Hepatocyte (in vitro differentiated cells): ENCODE data around the gene NLRP11. TPM values are rescaled to one million over a fixed set of nuclear protein-coding genes. Genes with fewer than 3 reads are reported as not detected.
"Not testable (repeated sequence)": the region's sequence is repeated elsewhere in the genome, so short reads cannot be mapped to it uniquely, and the experiment has no call there.

Experiments used
- DNase-seq: peaks from one replicate; pipeline ENCODE4 v3.0.0-alpha.2; 2016; ENCODE audit warnings: low spot score
- H2AFZ ChIP-seq: fragments of 200-600 bp; sonication (generic); 2 replicates; pipeline ENCODE4 v1.6.0; 2016; ENCODE audit warnings: antibody characterized with exemption, mild to moderate bottlenecking
- H3K27ac ChIP-seq: fragments of 200-600 bp; sonication (generic); 2 replicates; pipeline ENCODE4 v1.5.1; 2016; ENCODE audit warnings: mild to moderate bottlenecking
- H3K27me3 ChIP-seq: fragments of 200-600 bp; sonication (generic); 2 replicates; pipeline ENCODE4 v1.6.1; 2016
- H3K36me3 ChIP-seq: fragments of 200-600 bp; sonication (generic); replicated peaks from 2 replicates; pipeline ENCODE4 v1.5.1; 2016; ENCODE audit warnings: low read depth; ENCODE audit not compliant: insufficient read depth
- H3K4me1 ChIP-seq: fragments of 200-600 bp; sonication (generic); 2 replicates; pipeline ENCODE4 v1.5.1; 2016; ENCODE audit warnings: mild to moderate bottlenecking, moderate library complexity; ENCODE audit not compliant: insufficient read depth
- H3K4me2 ChIP-seq: fragments of 200-600 bp; sonication (generic); 2 replicates; pipeline ENCODE4 v1.6.0; 2016
- H3K4me3 ChIP-seq: fragments of 200-600 bp; sonication (generic); 2 replicates; pipeline ENCODE4 v1.5.1; 2016; ENCODE audit warnings: mild to moderate bottlenecking
- H3K79me2 ChIP-seq: fragments of 200-600 bp; sonication (generic); 2 replicates; pipeline ENCODE4 v1.6.0; 2017; ENCODE audit warnings: mild to moderate bottlenecking
- H3K9me2 ChIP-seq: fragments of 200-600 bp; sonication (generic); replicated peaks from 2 replicates; pipeline ENCODE4 v1.6.0; 2017; ENCODE audit warnings: mild to moderate bottlenecking; ENCODE audit not compliant: insufficient read depth
- H3K9me3 ChIP-seq: fragments of 200-600 bp; sonication (generic); 2 replicates; pipeline ENCODE4 v1.5.1; 2016; ENCODE audit warnings: low read depth, mild to moderate bottlenecking
- H4K20me1 ChIP-seq: fragments of 200-600 bp; sonication (generic); 2 replicates; pipeline ENCODE4 v1.6.0; 2016; ENCODE audit warnings: mild to moderate bottlenecking; ENCODE audit not compliant: insufficient read depth, poor library complexity, severe bottlenecking
- EZH2 ChIP-seq: fragments of 200-600 bp; sonication (generic); IDR thresholded peaks from 2 replicates; pipeline ENCODE4 v1.6.1; 2016; ENCODE audit warnings: antibody characterized with exemption, mild to moderate bottlenecking, borderline replicate concordance
- EZH2phosphoT487 ChIP-seq: fragments of 200-600 bp; sonication (generic); IDR thresholded peaks from one replicate; pipeline ENCODE4 v1.6.1; 2018; ENCODE audit warnings: antibody characterized with exemption, mild to moderate bottlenecking, low read depth, moderate library complexity; ENCODE audit not compliant: unreplicated experiment, severe bottlenecking
- WGBS: methylation state at CpG from one replicate; pipeline ENCODE4 v1.1.6; 2016; ENCODE audit warnings: low lambda C conversion rate; ENCODE audit errors: missing lambda C conversion rate; 5-methylcytosine and 5-hydroxymethylcytosine counted together
- polyA plus RNA-seq: library from polyadenylated mRNA; unstranded; fragments of >200 nt; fragmentation: Nextera tagmentation; extraction: Ambion mirVana; gene quantifications from 2 replicates; pipeline ENCODE4 v1.2.1, GENCODE V29; 2016
- total RNA-seq: library from RNA; depleted of rRNA; stranded (reverse); fragments of >200 nt; gene quantifications from 2 replicates; pipeline ENCODE4 v1.2.3, GENCODE V29; 2014
- TF ChIP-seq, protein P1 (sequence below): fragments of 200-600 bp; sonication (generic); IDR thresholded peaks from 2 replicates; pipeline ENCODE4 v1.5.1; 2016; ENCODE audit warnings: antibody characterized with exemption, mild to moderate bottlenecking; ENCODE audit not compliant: poor library complexity

NLRP11 gene
- total and polyA plus RNA-seq, 2 experiments from 2014 or later: not detected

DNA sequence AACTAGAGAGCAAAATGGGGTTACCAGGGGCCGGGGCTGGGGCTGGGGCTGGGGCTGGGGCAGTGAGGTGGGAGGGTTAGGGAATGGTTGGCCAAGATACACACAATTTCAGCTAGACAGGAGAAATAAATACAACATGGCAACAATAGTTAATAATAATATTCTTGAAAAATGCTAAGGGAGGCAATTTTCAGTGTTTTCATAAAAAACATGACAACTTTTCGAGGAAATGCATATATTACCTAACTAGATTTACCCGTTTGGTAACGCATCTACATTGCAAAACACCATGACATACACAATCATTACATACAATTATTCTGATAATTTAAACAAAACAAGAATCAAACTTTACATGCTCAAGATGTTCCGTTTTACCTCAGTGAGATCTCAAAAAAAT, 50.7 kb downstream of the NLRP11 start:
- Histone ChIP-seq H3K36me3 (no peaks in the 10 kb centered on the region), H3K4me3 (no peak overlapping the region), H3K4me1 (no peaks in the 10 kb centered on the region), H3K27me3 (no peaks in the 10 kb centered on the region), H3K9me2 (no peaks in the 10 kb centered on the region), H4K20me1 (no peaks in the 10 kb centered on the region), H3K4me2 (no peak overlapping the region), H3K9me3 (no peaks in the 10 kb centered on the region), H3K79me2 (no peaks in the 10 kb centered on the region), H3K27ac (no peak overlapping the region), H2AFZ (no peak overlapping the region)
- 63% methylated on average over 5 of the region's 5 CpGs for WGBS
- TF ChIP-seq, protein P1, sequence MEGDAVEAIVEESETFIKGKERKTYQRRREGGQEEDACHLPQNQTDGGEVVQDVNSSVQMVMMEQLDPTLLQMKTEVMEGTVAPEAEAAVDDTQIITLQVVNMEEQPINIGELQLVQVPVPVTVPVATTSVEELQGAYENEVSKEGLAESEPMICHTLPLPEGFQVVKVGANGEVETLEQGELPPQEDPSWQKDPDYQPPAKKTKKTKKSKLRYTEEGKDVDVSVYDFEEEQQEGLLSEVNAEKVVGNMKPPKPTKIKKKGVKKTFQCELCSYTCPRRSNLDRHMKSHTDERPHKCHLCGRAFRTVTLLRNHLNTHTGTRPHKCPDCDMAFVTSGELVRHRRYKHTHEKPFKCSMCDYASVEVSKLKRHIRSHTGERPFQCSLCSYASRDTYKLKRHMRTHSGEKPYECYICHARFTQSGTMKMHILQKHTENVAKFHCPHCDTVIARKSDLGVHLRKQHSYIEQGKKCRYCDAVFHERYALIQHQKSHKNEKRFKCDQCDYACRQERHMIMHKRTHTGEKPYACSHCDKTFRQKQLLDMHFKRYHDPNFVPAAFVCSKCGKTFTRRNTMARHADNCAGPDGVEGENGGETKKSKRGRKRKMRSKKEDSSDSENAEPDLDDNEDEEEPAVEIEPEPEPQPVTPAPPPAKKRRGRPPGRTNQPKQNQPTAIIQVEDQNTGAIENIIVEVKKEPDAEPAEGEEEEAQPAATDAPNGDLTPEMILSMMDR: no peak
- TF ChIP-seq EZH2 (no peak), EZH2phosphoT487 (no peak)
- no peak for DNase-seq

DNA sequence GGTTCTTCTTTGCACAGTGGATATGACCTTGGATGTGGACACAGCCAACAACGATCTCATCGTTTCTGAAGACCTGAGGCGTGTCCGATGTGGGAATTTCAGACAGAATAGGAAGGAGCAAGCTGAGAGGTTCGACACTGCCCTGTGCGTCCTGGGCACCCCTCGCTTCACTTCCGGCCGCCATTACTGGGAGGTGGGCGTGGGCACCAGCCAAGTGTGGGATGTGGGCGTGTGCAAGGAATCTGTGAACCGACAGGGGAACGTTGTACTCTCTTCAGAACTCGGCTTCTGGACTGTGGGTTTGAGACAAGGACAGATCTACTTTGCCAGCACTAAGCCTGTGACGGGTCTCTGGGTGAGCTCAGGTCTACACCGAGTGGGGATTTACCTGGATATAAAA, 53.5 kb downstream of the NLRP11 start:
- Histone ChIP-seq H3K9me2 (no peaks in the 10 kb centered on the region), H2AFZ (no peak overlapping the region), H3K4me3 (no peak overlapping the region), H4K20me1 (no peaks in the 10 kb centered on the region), H3K27me3 (no peaks in the 10 kb centered on the region), H3K4me2 (no peak overlapping the region), H3K4me1 (no peaks in the 10 kb centered on the region), H3K9me3 (no peaks in the 10 kb centered on the region), H3K36me3 (no peaks in the 10 kb centered on the region), H3K27ac (no peak overlapping the region), H3K79me2 (no peaks in the 10 kb centered on the region)
- TF ChIP-seq, protein P1: no peak
- TF ChIP-seq EZH2phosphoT487 (no peak), EZH2 (no peak)
- 73% methylated on average over 16 of the region's 16 CpGs for whole genome bisulfite sequencing
- no peak for DNase-seq

DNA sequence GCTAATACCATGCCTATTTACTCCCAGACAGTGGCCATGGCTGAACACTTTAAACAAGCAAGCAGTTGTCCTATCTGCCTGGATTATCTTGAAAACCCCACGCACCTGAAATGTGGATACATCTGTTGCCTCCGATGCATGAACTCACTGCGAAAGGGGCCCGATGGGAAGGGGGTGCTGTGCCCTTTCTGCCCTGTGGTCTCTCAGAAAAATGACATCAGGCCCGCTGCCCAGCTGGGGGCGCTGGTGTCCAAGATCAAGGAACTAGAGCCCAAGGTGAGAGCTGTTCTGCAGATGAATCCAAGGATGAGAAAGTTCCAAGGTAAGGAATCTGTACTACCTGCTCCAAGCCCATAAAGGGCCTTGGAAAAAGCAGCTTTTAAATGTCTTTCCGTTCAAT, 54.3 kb downstream of the NLRP11 start:
- H3K27me3 ChIP-seq: no peaks in the 10 kb centered on the region
- TF ChIP-seq, protein P1: no peak
- TF ChIP-seq EZH2phosphoT487: no peak
- TF ChIP-seq EZH2: no peak

DNA sequence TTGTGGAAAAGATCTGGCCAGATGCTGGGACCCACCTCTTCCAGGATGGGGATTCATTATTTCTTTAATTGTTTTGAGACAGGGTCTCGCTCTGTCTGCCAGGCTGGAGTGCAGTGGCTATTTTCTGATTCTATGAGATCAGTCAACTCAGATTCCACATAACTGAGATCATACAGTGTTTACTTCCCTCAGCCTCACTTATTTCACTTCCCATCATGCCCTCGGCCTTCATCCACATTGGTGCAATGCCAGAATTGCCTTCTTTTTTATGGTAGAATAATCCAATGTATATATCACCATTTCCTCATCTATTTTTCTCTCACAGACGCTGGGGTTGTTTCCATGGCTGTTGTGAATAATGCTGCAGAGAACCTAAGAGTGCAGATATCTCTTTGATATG, 62.2 kb downstream of the NLRP11 start:
- 35% methylated on average over 3 of the region's 3 CpGs for WGBS
- DNase-seq, H3K4me1 ChIP-seq, H2AFZ ChIP-seq, H3K27ac ChIP-seq, H3K4me3 ChIP-seq, H3K9me2 ChIP-seq, H3K4me2 ChIP-seq, H3K36me3 ChIP-seq, H4K20me1 ChIP-seq, H3K27me3 ChIP-seq, H3K9me3 ChIP-seq, H3K79me2 ChIP-seq: not testable (repeated sequence)

More for the DNA sequence above, 54.3 kb downstream of the NLRP11 start:
- H3K9me3 ChIP-seq: no peaks in the 10 kb centered on the region
- H3K4me2 ChIP-seq: no peak overlapping the region
- no peak overlapping the region for H3K4me3 ChIP-seq
- no peak for DNase-seq
- H3K4me1 ChIP-seq: no peaks in the 10 kb centered on the region
- no peak overlapping the region for H2AFZ ChIP-seq
- H3K9me2 ChIP-seq: no peaks in the 10 kb centered on the region
- H3K79me2 ChIP-seq: no peaks in the 10 kb centered on the region
- no peaks in the 10 kb centered on the region for H4K20me1 ChIP-seq
- no peaks in the 10 kb centered on the region for H3K36me3 ChIP-seq
- no peak overlapping the region for H3K27ac ChIP-seq
- 59% methylated on average over 7 of the region's 7 CpGs for WGBS

DNA sequence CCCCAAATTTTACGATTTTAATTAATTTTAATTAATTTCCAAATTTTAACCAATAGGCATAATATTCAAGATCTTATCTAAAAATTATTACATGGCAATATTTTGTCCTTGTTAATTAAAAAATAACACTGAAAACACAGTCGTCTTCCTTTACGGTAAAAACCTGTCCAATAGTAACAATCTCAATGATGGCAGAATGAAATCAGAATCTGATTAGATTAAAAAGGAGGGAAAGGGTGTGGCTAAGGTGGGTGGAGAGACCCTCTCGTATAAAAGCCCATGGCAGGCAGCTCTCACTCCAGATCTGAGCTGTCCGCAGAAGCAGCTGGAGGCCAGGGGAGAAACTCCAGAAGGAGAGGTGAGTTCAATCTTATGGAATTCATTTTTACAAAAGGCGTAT, 63.0 kb downstream of the NLRP11 start, which contains the start of gene RFPL4AL1:
Gene RFPL4AL1, plus strand, starts transcription at position 301 of the 400 bp plus-strand sequence. CDS start 2,687 bp downstream, outside the sequence.
- not testable (repeated sequence) for H2AFZ ChIP-seq, H3K36me3 ChIP-seq
- 84% methylated on average over 5 of the region's 6 CpGs for WGBS

More for the DNA sequence above, 63.0 kb downstream of the NLRP11 start, which contains the start of gene RFPL4AL1:
- not testable (repeated sequence) for H3K27me3 ChIP-seq, DNase-seq, H3K27ac ChIP-seq, H3K9me3 ChIP-seq, H3K9me2 ChIP-seq, H3K4me3 ChIP-seq, H3K79me2 ChIP-seq, H3K4me1 ChIP-seq, H3K4me2 ChIP-seq, H4K20me1 ChIP-seq
